Left forelimb (tissue), 1 donor: ENCODE results near the gene USP38.
"Not testable (repeated sequence)": the region's sequence is repeated elsewhere in the genome, so short reads cannot be mapped to it uniquely, and the experiment has no call there.

Source experiments
- DNase-seq: peaks from one replicate; pipeline ENCODE4 v3.0.0-alpha.2; 2018; ENCODE audit warnings: low spot score

USP38 gene, protein sequence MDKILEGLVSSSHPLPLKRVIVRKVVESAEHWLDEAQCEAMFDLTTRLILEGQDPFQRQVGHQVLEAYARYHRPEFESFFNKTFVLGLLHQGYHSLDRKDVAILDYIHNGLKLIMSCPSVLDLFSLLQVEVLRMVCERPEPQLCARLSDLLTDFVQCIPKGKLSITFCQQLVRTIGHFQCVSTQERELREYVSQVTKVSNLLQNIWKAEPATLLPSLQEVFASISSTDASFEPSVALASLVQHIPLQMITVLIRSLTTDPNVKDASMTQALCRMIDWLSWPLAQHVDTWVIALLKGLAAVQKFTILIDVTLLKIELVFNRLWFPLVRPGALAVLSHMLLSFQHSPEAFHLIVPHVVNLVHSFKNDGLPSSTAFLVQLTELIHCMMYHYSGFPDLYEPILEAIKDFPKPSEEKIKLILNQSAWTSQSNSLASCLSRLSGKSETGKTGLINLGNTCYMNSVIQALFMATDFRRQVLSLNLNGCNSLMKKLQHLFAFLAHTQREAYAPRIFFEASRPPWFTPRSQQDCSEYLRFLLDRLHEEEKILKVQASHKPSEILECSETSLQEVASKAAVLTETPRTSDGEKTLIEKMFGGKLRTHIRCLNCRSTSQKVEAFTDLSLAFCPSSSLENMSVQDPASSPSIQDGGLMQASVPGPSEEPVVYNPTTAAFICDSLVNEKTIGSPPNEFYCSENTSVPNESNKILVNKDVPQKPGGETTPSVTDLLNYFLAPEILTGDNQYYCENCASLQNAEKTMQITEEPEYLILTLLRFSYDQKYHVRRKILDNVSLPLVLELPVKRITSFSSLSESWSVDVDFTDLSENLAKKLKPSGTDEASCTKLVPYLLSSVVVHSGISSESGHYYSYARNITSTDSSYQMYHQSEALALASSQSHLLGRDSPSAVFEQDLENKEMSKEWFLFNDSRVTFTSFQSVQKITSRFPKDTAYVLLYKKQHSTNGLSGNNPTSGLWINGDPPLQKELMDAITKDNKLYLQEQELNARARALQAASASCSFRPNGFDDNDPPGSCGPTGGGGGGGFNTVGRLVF

DNA sequence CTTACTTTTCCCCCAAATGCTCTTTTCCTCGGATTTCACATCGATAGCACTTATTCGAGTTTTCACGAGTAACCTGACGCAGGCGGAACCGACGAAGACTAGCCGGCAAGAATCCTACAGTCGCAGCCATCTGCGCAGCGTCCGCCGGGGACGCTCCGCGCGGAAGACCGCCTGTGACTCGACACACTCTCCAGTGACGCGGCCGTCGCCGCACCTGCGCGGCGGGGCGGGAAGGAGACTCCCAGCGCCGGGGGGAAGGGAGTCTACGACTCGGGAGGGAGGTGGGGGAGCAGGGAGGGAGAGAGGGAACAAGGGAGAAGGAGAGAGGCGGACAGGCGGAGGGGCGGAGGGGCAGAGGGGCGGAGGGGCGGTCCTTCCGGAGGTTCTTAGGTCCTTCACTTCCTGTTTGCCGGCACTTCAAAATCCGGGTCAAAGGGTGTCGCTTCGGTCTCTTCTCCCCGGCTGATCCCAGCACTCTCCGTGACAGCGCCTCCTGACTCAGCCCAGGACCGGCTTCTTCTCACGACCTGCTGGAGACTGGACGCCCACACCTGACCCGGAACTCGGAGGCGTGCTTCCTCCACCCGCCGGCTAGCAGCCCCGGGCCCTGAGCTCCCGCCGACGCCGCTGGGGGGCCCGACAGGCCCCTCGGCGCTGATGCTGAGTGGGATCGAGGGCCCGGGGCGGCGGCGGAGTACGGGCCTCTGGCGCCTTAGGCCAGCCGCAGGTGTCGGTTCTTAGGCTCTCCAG is at the start of gene USP38:
USP38 (plus strand) TSS at position 415 of the 750 bp plus-strand sequence. CDS start 534 bp downstream, outside the sequence.
- DNase-seq = peak; percentile 93

DNA sequence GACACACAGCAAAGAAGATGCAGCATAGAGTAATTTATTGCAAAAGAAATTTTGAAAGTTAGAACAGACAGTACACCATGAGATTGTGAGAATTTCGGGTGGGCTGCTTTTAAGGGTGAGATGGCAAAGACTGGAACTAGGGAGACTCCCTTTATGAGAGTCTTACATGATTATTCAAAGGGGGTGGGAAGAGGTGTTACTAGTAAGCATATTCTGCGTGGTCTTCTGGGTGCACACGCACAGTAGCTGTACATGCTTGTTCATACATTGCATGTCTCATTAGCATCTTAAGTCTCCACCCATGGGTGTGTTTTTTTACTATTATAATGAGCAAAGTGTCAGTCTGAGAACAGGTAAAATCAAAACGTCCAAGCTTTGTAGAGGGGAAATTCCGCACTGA is 49.4 kb upstream of the USP38 start:
- no peak for DNase-seq

DNA sequence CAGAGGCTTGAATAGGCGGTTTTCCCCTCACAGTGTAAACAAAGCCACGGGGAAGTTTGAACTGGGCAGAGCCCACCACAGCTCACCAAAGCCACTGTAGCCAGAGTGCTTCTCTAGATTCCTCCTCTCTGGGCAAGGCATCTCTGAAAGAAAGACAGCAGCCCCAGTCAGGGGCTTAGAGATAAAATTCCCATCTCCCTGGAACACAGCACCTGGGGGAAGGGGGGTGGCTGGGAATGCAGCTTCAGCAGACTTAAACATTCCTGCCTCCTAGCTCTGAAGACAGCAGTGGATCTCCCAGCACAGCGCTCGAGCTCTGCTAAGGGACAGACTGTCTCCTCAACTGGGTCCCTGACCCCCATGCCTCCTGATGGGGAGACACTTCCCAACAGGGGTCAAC is 44.0 kb upstream of the USP38 start:
- no peak for DNase-seq

DNA sequence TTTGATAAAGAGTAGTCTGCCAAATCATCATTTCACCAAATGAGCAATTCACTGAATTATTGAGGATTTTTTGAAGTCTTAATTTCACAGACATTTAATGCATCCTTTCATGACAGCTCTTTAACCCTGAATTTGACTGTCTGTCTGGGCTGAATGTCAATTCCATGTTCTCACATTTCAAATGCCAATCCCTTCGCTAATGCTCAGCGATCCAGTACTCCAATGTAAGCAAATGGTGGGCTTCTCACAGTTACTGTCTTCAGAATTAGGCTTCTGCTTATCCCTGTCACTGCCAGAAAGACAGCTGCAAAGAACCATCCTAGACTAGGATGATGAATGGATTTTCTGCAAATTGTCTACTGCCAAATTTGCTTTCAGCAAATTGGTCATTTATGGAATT is 36.2 kb upstream of the USP38 start:
- no peak for DNase-seq

DNA sequence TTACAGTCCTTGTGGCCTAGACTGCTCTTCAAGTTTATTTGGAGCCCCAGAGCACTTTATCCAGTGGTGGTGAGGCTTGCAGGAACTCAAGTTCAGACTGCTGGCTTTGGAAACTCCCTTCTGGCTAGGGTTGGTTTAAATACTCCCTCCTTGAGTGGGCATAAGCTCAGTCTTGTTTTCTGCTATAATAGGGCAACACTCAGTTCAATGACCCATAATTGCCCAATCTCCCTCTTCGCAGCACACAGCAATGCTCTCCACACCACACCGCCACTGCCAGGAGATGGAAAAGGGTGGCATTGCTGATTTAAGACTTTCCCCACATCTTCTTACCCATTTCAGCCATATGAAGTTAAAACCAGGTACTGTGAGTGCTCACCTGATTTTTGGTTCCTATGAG is 27.9 kb upstream of the USP38 start:
- DNase-seq = no peak

DNA sequence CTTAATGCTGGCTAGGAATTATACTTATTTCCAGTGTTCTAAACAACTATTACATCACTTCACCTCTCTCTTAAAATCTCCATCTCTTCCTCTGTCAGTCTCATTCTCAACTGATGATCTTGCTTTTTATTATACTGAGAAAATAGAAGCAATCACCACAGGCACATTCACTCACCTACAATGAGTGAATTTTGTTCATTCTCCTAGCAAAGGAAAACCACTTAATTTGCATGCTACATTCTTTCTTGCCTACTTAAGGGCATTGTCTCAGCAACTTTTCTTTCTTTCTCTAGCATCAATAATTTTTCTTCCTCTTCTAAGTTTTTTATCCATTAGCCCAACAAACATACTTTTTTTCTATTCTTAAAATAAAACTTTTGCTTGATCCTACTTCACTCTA is 21.1 kb upstream of the USP38 start:
- no peak for DNase-seq

DNA sequence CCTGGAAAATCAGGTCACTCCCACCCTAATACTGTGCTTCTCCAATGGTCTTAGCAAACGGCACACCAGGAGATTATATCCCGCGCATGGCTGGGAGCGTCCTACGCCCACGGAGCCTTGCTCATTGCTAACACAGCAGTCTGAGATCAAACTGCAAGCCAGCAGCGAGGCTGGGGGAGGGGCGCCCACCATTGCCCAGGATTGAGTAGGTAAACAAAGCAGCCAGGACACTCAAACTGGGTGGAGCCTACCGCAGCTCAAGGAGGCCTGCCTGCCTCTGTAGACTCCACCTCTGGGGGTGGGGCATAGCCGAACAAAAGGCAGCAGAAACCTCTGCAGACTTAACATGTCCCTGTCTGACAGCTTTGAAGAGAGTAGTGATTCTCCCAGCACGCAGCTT is 18.0 kb upstream of the USP38 start:
- DNase-seq = not testable (repeated sequence)

DNA sequence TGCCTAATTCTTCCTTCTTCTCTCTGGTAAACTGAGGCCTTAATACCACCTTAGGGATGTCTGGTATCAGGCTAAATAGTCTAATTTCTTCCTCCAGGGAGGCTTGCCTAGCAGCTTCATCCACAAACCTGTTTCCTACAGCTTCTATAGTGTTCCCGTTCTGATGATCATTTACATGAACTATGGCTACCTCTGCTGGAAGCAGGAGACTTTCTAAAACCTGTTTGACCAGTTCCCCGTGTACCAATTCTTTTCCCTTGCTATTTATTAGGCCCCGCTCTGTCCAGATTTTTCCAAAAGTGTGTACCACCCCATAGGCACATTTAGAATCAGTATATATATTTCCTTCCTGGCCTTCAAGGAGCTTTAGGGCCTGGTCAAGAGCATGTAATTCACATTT is 5.8 kb upstream of the USP38 start:
- DNase-seq = no peak

DNA sequence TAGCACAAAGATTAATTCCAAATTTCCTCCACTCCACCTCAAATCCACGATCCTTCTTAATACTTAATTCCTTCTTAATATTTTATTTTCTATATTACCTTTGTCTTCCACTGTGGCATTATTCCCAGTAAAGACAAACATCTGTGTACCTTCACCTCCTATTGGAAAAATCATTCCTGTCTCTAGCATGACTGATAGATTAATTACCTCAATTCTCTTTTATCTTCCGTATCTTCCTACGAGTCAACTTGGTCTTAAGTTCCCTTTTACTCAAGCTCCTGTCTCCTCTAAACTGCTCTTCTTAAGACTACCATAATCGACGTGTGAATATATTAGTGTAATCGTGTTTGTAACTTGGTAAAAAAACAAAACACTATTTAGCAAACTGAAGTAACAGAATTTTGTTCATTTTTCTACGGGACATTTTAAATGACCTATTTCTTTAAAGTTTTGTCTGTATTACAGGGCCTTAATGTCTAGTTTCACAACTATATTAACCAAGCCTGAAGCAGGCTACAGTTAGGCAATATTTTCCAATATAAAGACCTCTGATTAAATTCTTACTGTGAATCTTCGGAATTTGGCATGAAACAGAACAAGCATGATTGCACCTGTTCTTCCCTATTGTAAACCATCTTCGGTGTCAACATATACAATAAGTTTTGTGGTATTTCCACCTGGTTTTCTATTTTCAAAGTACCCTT is 1.1 kb upstream of the USP38 start:
- DNase-seq = no peak

DNA sequence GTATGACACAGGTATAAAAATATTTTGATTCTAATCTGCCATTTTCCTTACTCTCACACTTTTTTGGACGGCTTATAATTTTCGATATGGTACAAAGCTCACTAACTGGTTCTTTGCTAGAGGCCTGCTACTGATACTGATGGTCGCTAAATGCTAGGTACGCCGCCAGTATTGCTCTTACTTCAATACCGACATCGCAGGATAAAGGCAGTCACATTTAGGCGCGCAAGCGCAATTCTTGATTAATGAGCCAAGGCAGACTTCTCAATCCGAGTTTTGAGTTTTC is 557 bp upstream of the USP38 start:
- DNase-seq = no peak

DNA sequence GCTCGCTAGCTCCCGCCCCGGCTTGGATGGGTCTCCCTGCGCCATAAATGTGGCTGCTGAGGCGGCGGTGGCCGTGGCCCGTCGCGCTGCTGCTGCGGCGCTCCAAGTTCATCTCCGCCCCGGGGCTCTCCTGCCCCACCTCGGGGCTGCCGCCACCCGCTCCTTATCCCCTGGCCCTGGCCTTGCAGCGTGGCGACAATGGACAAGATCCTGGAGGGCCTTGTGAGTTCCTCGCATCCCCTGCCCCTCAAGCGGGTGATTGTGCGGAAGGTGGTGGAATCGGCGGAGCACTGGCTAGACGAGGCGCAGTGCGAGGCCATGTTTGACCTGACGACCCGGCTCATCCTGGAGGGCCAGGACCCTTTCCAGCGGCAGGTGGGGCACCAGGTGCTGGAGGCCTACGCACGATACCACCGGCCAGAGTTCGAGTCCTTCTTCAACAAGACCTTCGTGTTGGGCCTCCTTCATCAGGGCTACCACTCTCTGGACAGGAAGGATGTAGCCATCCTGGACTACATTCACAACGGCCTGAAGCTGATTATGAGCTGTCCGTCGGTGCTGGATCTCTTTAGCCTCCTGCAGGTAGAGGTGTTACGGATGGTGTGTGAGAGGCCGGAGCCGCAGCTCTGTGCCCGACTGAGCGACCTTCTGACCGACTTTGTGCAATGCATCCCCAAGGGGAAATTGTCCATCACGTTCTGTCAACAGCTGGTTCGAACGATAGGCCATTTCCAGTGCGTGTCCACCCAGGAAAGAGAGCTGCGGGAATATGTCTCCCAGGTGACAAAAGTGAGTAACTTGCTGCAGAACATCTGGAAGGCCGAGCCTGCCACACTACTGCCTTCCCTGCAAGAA is 763 bp downstream of the USP38 start:
- peak; percentile 75 for DNase-seq

DNA sequence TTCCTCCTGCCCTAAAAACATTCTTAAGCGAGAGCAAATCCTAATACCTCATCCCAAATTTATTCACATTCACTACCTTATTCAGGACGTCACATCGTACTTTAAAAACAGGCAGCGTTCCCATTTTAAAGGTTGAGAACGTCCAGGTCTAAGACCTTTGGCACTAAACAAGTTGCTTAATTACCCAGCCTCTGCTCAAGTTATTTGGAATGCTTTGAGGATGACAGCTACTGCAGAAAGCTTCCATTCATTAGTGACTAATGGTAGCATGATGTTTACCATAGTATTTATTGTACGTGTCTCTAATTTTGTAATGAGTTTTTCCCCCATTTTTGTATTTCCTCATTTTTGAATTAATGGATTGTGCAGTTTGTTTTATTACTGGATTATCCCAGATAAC is 1.5 kb downstream of the USP38 start:
- no peak for DNase-seq

DNA sequence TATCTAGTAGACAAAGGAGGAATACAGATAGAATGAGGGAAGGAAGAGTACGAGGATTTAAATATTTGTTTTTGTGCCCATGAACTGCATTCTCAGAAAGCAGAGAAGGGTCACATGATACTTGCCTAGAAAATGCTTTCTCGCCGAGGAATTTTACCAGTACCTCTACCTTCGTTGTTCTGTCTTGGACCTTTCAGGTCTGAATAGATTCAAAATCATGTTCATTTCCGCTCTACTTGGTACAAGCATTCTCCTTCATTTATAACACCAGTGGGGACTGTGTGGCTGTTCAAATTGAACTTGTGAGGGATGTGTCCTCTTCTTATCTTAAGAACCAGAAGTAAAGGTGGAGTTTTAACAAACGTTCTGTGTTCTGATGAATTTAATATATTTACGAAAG is 1.9 kb downstream of the USP38 start:
- no peak for DNase-seq

DNA sequence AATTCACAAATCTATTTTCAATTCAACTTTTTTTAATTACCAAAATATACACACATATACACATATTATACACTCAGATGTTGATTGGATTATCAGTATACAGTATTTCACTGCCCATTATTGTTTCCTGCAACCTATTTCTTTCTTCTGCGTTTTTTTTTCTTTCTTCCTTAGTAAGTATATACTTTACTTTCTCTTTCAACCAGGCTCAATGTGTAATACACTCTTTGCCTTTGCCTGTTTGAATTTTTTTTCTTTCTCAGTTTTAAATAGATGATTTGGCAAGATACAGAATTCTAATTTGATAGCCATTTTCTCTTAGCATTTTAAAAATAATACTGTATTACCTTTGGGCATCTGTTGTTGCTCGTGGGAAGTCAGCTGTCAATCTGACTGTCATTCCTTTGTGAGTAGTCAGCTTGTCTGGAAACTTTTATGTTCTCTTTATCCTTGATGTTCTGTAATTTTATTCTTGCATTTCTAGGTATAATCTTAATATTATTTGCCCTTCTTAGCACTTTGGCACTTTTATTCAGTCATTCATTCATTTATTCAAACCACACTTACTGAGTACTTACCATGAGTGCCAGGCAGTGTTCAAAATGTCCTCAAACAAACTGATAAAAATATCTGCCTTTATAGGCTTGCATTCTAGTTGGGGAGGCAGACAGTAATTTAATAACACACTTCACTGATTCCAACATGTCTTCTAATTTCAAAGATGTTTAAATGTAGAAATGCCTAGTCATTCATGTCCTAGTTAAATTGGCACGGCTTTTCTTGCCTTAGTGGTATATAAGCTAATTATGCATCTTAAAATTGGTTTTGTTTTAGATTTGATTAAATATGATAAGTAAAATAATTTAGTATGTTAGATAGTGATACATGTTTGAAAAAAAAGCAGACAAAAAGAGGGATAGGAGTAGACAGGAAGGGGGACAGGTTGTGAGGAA is 3.7 kb downstream of the USP38 start:
- no peak for DNase-seq

DNA sequence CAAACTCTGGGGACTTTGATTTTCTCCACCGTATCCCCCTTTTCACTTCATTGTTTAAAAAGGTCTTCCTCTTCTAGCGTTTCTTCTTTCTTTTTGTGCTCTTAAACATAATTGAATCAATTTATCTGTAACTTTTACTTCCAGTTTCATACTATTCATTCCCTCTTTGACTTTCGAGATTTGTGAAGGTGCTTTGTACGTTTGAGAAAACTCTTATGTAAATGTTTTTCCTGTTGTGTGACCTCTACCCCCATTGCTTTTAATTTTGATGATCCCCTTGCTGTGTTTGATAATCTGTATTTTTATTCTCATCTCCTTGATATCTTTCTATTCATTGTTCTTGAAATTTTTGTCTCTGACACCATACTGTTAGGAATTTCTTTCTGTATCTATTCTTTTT is 4.8 kb downstream of the USP38 start:
- DNase-seq = no peak

DNA sequence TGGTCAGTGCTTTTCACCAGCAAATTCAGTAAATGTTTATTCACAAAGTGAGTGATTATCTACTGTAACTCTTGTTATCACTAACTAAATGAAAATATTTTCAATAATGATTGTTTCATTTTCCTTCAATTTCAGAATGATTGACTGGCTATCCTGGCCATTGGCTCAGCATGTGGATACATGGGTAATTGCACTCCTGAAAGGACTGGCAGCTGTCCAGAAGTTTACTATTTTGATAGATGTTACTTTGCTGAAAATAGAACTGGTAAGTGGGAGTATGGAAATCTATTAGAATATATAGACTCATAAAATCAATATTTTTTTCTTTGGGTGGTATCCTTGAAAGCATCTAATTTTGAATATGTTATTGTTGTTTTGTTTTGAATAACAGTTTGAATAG is 10.9 kb downstream of the USP38 start:
- no peak for DNase-seq

DNA sequence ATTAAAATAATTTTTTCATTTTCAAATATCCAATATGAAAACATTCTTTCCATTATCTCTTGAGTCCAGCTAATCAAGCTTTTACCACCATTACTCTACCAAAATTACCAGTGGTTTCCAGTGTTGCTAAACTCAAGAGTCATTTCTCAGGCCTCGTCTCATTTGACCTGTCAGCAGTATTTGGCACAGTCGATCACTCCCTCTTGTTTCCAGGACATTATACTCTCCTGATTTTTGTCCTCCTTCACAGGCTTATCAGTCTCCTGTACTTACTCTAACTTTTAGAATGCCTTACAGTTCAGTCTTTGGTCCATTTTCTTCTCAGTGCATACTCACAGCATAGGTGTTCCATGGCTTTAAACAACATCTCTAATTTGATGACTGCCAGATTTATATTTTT is 11.6 kb downstream of the USP38 start:
- no peak for DNase-seq

DNA sequence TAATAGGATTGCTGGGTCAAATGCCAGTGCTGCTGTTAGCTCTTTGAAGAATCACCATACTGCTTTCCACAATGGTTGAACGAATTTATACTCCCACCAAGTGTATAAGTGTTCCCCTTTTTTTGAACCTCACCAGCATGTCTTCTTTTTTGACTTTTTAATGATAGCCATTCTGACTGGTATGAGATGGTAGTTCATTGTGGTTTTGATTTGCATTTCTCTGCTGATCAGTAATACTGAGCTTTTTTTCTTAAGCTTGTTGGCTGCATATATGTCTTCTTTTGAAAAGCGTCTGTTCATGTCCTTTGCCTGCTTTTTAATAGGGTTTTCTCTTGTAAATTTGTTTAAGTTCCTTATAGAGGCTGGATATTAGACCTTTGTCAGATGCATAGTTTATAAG is 14.8 kb downstream of the USP38 start:
- DNase-seq = no peak

DNA sequence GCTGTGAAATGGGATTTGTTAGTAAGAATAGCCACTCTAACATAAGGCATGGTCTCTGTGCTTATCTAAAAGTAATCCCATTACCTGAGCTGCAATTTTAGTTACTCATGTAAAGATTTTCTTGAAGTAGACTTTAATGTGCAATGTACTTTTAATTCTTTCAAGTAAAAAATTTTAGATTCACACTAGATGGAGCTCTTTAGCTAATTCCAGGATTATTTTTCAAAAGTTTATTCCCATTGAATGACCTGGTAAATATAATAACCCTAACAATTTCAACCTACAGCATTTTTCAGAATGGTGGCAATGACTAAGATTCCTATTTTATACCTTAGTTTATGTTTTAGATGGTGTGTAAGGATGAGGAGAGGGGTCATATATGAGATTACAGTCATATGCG is 18.1 kb downstream of the USP38 start:
- no peak for DNase-seq

DNA sequence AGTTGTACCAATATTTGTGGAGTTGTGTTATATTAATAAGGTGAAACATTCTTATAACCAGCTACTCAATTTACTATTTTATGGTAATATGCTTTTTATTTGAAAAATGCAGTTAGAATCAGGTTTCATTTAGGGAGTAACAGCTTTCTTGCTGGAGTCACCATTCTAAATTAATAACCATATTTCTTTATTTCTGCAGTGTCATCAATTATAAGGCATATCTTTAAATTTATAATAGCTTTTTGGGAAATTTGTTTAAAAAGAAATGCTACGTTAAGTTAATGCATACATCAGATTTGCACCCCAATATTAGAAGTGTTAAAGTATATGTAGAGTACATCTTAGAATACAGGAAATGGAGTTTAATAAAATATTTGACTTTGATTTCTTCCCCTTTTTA is 18.9 kb downstream of the USP38 start:
- DNase-seq = no peak
